Mesenteric fat pad (tissue), 1 donor: ENCODE data around the gene EFNB3. TPM values are rescaled to one million over a fixed set of nuclear protein-coding genes. Genes with fewer than 3 reads are reported as not detected.

ENCODE experiments used
- DNase-seq: peaks from one replicate; pipeline ENCODE4 v3.0.0-alpha.2; 2020; ENCODE audit warnings: low spot score
- total RNA-seq: library from RNA; stranded (reverse); fragmentation: NEBNext Ultra II Directional; extraction: Animal tissue kit (Norgen Biotek cat#: 25700); gene quantifications from one replicate; pipeline ENCODE4 v1.2.1, GENCODE V29; 2021
- donor health status: DM: yes; HTN: yes; CAD: no.

The EFNB3 gene
- total RNA-seq, 1 donor from 2014 or later, result 0.58 TPM

DNA sequence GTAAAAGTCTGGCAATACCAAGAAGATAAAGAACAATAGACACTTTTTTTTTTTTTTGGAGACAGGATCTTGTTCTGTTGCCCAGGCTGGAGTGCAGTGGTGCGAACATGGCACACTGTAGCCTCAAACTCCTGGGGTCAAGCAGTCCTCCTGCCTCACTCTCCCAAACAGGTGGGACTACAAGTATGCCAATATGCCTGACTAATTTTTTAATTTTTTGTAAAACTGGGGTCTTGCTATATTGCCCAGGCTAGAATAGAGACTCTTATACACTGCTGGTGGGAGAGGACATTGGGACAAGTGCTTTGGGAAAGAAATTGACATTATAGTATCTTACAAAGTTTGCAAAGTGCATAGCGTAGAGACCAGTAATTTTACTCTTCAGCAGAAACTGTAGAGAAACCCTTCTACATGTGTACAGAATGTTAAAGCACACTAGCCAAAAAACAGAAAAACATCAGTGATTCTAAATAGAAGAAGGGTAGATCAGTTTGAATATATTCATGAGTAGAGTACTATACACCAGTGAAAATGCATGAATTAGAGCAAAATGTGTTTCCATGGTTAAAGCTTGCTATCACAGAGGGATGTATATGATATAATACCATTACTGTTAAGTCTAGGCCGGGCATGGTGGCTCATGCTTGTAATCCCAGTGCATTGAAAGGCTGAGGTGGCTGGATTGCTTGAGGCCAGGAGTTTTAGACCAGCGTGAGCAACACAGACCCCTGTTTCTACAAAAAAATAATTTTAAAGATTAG lies 7.0 kb upstream of the EFNB3 start:
- DNase-seq, result no peak

- no peak for DNase-seq
Observed at GRCh38 chr17:7700510-7700909, 4.5 kb upstream of the EFNB3 start.

DNA sequence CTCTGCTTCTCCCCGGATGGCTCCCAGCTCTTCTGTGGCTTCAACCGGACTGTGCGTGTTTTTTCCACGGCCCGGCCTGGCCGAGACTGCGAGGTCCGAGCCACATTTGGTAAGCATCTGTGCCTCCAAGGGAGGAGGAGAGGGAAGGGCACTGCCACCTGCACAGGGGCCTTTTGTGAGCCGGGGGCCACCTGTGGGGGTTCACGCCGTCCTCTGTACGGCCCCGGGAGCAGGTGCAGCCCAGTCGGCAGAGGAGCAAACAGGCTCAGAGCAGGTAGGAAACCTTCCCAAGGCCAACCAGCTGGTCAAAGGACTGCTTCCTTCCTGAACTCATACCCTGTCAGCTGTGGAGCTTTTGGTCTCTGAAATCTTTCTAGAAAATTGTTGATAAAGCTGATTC lies 3.3 kb upstream of the EFNB3 start:
- no peak for DNase-seq

DNA sequence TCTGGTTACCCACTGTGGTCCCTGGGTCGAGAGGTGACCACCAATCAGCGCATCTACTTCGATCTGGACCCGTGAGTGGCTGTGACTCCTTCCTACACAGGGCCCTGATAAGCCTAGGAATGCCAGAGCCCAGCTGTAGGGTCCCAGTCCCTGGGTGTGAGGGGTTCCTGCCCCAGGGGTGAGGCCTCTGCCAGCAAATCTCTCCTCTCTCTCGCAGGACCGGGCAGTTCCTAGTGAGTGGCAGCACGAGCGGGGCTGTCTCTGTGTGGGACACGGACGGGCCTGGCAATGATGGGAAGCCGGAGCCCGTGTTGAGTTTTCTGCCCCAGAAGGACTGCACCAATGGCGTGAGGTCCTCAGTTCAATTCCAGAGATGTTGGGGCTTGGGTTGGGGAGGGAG lies 2.2 kb upstream of the EFNB3 start:
- no peak for DNase-seq

- DNase-seq, result no peak
Observed at GRCh38 chr17:7703584-7704479, 1.2 kb upstream of the EFNB3 start.

- no peak for DNase-seq
Observed at GRCh38 chr17:7705269-7706255, 560 bp downstream of the EFNB3 start.

DNA sequence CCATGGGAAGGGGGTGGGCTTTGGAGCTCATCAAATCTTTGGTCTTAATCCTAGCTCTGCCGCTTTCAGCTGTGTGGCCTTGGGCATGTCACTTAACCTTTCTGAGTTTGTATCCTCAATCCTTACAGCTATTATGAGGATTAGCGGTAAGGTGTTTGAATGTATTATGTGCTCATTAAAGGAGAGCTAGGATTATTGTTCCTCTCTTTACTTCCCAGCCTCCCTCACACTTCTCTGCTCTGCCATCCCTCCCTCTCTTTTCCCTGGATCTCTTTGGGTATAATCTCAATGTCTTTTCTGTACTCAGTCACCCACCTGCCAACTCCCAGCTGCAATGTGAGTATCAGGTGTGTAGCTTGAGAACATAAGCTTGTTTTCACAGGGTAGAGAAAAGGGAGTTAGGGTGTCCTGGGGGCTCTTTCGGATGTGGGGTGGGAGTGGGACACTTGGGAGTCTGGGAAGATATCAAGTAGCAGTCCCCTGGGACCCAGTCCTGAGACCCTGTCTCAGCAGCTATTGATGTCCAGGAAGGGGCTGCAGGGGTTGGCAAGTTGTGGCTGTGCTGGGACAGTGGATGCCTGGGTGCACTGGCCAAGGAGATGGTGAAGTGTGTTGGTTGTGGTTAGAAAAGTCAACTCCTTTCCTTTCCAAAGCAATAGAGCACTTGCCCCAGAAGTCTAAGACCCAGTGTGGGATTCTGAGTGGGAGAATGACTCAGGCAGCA lies 1.8 kb downstream of the EFNB3 start:
- DNase-seq, result no peak

DNA sequence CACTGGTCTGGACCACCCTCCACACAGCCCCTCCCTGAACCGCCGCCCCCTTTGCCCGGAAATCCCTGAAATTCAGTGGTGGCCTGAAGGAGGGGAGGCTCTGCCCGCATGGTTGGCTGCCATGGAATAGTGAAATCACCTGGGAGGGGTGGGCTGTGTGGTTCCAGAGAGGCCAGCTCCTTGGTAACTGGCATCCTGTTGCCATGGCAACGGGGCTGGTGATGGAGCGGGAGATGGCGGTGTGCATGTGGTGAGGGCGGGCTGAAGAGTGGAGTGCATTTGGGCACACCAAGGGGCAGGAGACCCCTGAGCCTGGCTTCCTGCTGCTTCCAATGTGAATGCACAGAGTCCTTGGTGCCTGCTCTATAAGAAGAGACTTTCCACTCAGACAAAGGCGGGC lies 2.4 kb downstream of the EFNB3 start:
- DNase-seq, result no peak

GRCh38 chr17:7707858-7708750 lies 3.1 kb downstream of the EFNB3 start:
- DNase-seq, result no peak

DNA sequence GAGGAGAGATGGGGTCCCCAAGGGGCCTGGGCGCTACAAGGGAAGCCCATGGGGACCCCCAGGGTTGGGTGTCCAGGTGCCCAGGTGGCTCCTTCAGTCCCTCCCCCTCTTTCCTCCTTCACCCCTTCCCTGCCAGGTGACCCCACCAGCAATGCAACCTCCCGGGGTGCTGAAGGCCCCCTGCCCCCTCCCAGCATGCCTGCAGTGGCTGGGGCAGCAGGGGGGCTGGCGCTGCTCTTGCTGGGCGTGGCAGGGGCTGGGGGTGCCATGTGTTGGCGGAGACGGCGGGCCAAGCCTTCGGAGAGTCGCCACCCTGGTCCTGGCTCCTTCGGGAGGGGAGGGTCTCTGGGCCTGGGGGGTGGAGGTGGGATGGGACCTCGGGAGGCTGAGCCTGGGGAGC lies 4.0 kb downstream of the EFNB3 start:
- no peak for DNase-seq

DNA sequence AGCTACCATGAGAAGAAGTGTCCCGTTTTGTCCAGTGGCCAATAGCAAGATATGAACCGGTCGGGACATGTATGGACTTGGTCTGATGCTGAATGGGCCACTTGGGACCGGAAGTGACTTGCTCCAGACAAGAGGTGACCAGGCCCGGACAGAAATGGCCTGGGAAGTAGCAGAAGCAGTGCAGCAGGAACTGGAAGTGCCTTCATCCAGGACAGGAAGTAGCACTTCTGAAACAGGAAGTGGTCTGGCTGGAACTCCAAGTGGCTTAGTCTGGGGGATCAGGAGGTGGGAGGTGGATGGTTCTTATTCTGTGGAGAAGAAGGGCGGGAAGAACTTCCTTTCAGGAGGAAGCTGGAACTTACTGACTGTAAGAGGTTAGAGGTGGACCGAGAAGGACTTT lies 5.3 kb downstream of the EFNB3 start:
- DNase-seq, result no peak

DNA sequence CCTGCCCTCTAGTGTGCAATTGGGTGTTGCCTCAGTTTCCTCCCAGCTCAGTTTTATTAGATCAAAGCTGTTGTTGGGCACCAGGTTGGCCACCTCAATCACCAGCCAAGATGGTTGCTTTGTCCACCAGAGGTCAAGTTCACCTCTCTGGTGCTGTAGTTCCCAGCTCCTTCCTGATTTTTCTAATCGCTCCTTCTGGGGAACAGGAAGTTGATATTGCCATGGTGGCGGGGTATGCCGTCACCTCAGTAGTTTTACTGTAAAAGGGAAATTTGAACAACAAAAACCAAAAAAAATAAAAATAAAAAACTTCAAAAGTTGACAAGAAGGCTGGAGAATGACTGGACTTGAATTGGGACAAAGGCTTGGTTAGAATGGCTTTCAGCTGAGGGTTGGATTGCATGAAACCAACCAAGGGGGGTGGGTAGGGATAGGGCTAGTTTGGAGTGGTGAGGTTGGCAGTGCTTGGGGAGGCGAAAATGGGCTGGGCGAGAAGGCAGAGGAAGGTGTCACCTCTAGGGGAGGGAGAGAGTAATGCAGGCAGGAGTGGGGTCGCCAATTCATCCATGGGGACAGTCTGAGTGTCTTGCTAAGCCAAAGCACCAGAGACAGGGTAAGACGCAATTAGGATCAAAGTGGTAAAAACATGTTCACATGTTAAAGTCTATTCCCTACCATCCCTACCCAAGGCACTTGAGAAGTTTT lies 6.2 kb downstream of the EFNB3 start:
- DNase-seq, result no peak

GRCh38 chr17:7712111-7712771 lies 7.2 kb downstream of the EFNB3 start:
- no peak for DNase-seq

- no peak for DNase-seq
Observed at GRCh38 chr17:7713782-7714181, 8.8 kb downstream of the EFNB3 start.

- no peak for DNase-seq
Observed at GRCh38 chr17:7714721-7715594, 10.0 kb downstream of the EFNB3 start.

- no peak for DNase-seq
Observed at GRCh38 chr17:7715936-7716886, 11.2 kb downstream of the EFNB3 start.
